ENCODE results near the gene GPR17.

GRCh38 chr2:127633556-127634065, 12.3 kb upstream of the GPR17 start:
- TF ChIP-seq CTCF (IDR thresholded peaks at IDR 0.05) (no peak), EZH2 (IDR thresholded peaks at IDR 0.05; ENCODE audit: borderline replicate concordance, insufficient read depth, low read depth, low read length, poor library complexity, severe bottlenecking) (no peak)

All from B cell (primary cell).